ENCODE measurements around the gene ERAP2.
A peak's percentile ranks its signal among the peaks of the same experiment; 100 is the strongest.

ERAP2 gene

DNA sequence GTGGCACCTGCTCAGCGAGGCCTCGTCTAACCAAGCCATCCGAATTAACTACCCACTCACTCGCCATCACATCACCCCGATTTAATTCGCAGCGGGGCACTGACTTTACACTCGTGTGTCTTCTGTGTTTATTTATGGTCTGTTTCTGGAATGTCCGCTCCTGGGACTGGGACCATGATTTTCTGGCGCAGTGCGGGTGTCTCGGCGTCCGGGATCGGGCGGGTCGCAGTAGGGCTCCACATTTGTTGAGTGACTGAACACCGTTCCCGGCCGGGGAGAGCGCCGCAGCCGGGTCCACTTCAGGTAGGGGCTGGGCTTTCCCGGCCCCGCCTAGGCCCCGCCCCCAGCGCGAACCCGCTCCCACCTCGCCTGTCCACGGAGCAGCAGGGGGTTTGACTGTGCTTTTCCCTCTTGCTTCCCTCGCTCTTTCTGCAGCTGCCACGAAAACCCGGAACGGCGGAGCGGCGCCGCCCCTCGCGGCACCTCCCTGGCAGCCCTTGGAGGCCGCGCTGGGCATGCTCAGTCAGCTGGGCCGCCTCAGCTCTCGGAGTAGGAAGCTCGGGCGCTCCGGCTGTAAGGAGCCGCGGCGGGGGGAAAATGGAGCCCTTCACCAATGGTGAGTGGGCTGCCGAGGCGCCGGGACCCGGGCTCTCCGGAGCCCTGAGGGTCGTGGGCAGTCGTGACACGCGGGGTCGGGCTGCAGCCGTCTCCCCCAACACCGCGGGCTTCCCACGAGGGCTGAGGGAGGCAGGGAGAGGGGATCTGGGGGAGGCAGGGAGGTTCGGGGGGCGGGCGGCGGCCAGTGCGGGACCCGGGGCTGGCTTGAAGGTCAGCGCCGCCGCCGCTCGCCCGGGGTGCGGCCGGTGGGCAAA, 59.5 kb downstream of the ERAP2 start, which contains the start of gene LNPEP:
Gene LNPEP (plus strand): TSS at position 522 of the 872 bp plus-strand sequence. CDS start 76 bp downstream, at position 598.
- peak within 1 kb of the TSS; percentile 84 for H3K4me3 ChIP-seq (ENCODE audit: low read length)
- peak; percentile 95 for DNase-seq (ENCODE audit: low read depth)
- TF ChIP-seq, protein P1, sequence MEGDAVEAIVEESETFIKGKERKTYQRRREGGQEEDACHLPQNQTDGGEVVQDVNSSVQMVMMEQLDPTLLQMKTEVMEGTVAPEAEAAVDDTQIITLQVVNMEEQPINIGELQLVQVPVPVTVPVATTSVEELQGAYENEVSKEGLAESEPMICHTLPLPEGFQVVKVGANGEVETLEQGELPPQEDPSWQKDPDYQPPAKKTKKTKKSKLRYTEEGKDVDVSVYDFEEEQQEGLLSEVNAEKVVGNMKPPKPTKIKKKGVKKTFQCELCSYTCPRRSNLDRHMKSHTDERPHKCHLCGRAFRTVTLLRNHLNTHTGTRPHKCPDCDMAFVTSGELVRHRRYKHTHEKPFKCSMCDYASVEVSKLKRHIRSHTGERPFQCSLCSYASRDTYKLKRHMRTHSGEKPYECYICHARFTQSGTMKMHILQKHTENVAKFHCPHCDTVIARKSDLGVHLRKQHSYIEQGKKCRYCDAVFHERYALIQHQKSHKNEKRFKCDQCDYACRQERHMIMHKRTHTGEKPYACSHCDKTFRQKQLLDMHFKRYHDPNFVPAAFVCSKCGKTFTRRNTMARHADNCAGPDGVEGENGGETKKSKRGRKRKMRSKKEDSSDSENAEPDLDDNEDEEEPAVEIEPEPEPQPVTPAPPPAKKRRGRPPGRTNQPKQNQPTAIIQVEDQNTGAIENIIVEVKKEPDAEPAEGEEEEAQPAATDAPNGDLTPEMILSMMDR (conservative IDR thresholded peaks at IDR 0.05; ENCODE audit: low read depth, low read length), result no peak

DNA sequence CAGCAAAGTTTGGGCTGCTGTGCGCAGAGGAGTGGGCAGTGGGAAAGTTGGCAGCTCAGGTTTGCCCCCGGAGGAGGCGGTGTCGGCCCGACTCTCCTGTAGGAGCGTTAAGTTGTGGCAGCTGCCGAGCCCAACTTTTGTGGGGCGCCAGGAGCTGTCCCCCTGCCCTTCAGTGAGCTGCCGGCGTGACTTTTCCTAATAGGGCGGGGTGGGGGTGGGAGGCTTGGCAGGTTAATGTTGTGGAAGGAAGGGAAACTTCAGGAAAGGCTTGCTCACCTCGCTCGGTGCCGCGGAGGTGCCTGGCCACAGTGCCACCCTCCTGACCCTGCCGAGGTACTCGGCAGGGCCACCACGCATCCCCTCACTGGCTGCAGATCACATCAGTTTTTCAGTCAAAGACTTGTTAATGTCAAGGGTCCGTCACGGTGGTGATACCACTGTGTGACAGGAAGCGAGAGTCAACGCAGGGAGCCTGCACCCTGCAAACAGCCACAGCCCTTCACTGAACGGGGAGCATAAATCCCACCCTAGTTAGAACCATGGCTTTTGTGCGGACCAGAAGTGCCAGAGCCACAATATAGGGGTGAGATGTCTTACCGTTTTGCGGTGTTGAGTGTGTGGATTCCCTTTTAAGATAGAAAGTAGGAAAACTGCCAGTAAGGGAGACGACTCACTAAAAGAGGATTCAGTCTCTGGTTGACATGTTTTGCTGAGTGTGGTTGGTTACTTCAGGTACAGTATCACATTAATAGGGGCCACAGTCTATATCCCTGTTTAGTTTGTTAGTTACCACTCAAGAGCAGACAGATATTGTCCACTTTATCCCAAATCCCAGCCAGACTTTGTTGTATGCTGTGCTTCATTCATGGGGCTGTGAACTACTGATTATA, 60.4 kb downstream of the ERAP2 start:
- peak overlapping the region; percentile 84 for H3K4me3 ChIP-seq (ENCODE audit: low read length)
- DNase-seq (ENCODE audit: low read depth), result no peak
- TF ChIP-seq, protein P1 (conservative IDR thresholded peaks at IDR 0.05; ENCODE audit: low read depth, low read length), result no peak

DNA sequence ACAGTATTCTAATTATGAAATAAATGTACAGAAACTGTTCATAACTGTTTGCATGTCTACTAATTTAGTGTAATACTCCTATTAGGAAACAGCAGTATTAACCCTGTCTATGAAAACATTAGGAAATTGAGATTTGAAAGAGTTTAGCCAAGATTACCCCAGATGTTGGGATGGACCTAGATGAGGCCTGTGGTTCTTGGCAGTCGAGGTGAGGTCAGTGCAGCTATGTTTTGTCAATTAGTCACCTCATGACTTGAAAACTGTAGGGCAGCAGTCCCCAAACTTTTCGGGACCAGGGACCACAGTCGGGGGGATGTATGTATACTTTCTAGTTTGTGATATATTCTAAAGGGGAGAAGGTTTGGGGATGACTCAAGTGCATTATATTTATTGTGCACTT, 64.3 kb downstream of the ERAP2 start:
- TF ChIP-seq, protein P1 (conservative IDR thresholded peaks at IDR 0.05; ENCODE audit: low read depth, low read length), result no peak
- no peak overlapping the region for H3K4me3 ChIP-seq (ENCODE audit: low read length)
- no peak for DNase-seq (ENCODE audit: low read depth)

- no peak overlapping the region for H3K4me3 ChIP-seq (ENCODE audit: low read length)
- TF ChIP-seq, protein P1 (conservative IDR thresholded peaks at IDR 0.05; ENCODE audit: low read depth, low read length), result no peak
- no peak for DNase-seq (ENCODE audit: low read depth)
Measured at GRCh38 chr5:96941140-96941539, 64.8 kb downstream of the ERAP2 start.

- TF ChIP-seq, protein P1 (conservative IDR thresholded peaks at IDR 0.05; ENCODE audit: low read depth, low read length), result no peak
- no peak overlapping the region for H3K4me3 ChIP-seq (ENCODE audit: low read length)
- no peak for DNase-seq (ENCODE audit: low read depth)
Measured at GRCh38 chr5:96942078-96942477, 65.8 kb downstream of the ERAP2 start.

DNA sequence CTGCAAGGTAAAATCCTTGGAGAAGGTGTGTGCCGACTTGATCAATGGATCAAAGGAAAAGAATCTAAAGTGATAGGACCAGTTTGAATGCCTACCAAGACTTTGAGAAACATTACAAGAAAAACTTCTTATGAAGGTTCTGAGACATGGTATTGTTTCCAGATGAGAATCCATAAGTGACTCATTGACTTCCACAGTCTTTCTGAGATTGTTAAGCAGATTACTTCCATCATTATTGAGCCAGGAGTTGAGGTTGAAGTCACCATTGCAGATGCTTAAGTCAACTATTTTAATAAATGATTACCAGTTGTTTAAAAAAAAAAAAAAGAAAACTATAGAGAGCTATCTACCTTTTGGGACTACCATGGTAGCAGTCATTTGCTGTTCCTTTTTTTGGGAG, 66.6 kb downstream of the ERAP2 start:
- TF ChIP-seq, protein P1 (conservative IDR thresholded peaks at IDR 0.05; ENCODE audit: low read depth, low read length), result no peak
- DNase-seq (ENCODE audit: low read depth), result no peak
- H3K4me3 ChIP-seq (ENCODE audit: low read length), result no peak overlapping the region
